Cardiac septum (tissue), 1 donor: ENCODE data around the gene CAPN15. TPM values are rescaled to one million over a fixed set of nuclear protein-coding genes. Genes with fewer than 3 reads are reported as not detected.
"Not testable (repeated sequence)": the region's sequence is repeated elsewhere in the genome, so short reads cannot be mapped to it uniquely, and the experiment has no call there.

ENCODE experiments used
- DNase-seq: peaks from one replicate; pipeline ENCODE4 v3.0.0-alpha.2; 2020; ENCODE audit warnings: low spot score
- intact Hi-C: fragments of 100-400 bp; cut with DNase I; formaldehyde crosslinking; loops from one replicate; pipeline ENCODE4 v1.14.0; 2022
- microRNA-seq: library from miRNA; unstranded; fragments of <30 nt; microRNA quantifications from one replicate; pipeline ENCODE4 v1.2.0, GENCODE V29; 2020
- total RNA-seq: library from RNA; stranded (reverse); fragmentation: NEBNext Ultra II Directional; extraction: Animal tissue kit (Norgen Biotek cat#: 25700); gene quantifications from one replicate; pipeline ENCODE4 v1.2.1, GENCODE V29; 2021
- donor health status: DM: no; HTN: no; CAD: no.

The CAPN15 gene
- total RNA-seq, 1 donor from 2014 or later: 18.5 TPM

DNA sequence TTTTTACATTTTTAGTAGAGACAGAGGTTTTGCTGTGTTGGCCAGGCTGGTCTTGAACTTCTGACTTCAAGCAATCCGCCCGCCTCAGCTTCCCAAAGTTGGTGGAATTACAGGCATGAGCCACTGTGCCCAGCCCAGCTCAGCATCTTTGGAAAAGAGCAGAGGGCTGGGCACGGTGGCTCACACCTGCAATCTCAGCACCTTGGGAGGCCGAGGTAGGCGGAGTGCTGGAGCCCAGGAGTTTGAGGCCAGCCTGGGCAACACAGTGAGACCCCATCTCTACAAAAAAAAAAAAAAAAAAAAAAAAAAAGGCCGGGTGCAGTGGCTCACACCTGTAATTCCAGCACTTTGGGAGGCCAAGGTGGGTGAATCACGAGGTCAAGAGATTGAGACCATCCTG is 70.1 kb downstream of the CAPN15 start:
- intact Hi-C loops: not testable (repeated sequence)

DNA sequence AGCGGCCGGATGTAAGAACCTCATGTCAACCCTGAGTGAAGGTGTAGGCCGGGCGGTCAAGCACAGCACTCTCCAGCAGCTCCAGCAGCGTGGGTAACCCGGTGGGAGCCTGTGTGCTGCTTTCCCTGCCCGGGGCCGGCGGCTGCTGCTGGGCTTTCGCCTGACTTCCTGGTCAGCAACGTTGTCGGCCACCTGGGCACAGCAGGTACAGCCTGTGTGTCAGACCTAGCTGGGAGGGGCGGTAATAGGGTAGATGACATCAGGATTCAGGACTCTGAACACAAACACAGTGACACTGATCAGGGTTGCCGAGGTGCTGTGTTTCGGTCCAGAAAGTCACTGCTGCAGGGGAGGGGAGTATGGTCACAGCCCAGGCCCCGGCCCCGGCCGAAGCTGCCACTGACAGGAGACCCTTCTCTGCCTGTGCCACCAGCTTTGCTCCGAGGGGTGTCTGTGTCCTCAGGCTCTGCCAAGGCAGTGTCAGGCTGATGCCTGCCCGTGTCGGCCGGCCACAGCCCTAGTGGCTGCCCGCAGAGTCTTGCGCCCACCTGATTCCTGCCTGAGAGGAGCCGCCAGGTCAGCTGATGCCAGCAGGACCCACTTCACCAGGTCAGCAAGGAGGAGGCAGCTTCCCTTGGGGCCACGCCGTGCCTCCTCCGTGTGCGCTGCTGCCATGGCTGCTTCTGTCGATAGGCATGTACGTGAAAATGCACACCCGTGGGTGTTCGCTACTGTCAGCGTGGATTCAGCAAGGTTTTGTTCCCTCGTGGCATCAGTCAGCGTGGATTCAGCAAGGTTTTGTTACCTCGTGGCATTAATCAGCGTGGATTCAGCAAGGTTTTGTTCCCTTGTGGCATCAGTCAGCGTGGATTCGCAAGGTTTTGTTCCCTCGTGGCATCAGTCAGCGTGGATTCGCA is 71.6 kb downstream of the CAPN15 start:
- intact Hi-C loops: no loop called here
- DNase-seq: no peak

More for the DNA sequence above, 70.1 kb downstream of the CAPN15 start:
- not testable (repeated sequence) for DNase-seq

DNA sequence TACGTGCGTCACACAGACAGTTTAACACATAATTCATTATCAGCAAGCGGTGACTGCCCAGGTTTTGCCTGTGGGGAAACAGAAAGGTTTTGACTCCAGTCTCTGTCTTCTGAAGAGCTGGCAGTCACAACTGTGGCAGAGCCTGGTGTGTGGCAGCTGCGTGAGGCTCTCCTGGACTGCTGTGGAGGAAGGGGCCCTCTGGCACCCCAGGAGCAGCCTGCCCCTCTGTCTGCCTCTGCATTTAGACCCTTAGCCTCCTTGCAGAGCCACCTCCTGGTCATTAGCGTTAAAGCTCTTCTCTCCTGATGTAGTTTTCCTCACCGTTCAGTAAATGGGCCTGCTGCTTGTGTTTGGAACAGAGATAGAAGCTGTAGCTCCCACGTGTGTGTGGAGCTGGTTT is 73.3 kb downstream of the CAPN15 start:
- intact Hi-C loops: no loop called here
- DNase-seq: no peak

DNA sequence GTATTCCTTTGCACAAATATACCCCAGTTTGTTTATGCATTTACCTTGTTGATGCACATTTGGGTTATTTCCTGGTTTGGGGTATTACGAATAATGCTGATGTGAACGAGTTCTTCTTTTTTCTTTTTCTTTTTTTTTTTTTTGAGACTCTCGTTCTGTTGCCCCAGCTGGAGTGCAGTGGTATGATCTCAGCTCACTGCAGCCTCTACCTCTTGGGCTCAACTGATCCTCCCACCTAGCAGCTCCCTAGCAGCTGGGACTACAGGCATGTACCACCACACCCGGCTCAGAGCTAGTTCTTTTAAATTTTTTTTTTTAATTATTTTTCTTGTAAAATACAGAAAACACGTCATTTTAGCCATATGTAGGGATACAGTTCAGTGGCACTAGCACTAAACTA is 76.4 kb downstream of the CAPN15 start:
- intact Hi-C loops: no loop called here
- DNase-seq: no peak

Small RNAs within 50 kb of the gene (microRNA-seq; reads per million reads assigned to microRNA genes)
- 3.6 reads per million for gene MIR3176
- gene MIR5587: not detected

Other genes starting within 250 kb of the CAPN15 start
- gene ARHGDIG, start 247.1 kb upstream of the CAPN15 start, total RNA-seq: 2.8 TPM
- 0.81 TPM for gene PDIA2, start 244.5 kb upstream of the CAPN15 start, total RNA-seq
- gene AXIN1, start 175.0 kb upstream of the CAPN15 start, total RNA-seq: 13.5 TPM
- gene MRPL28, start 157.2 kb upstream of the CAPN15 start, total RNA-seq: 60.1 TPM
- 42.8 TPM for gene PGAP6, start 145.7 kb upstream of the CAPN15 start, total RNA-seq
- gene NME4, start 130.5 kb upstream of the CAPN15 start, total RNA-seq: 65.0 TPM
- gene DECR2, start 125.8 kb upstream of the CAPN15 start, total RNA-seq: 11.6 TPM
- gene RAB11FIP3, start 102.1 kb upstream of the CAPN15 start, total RNA-seq: 52.2 TPM
- not detected for gene PRR35, start 32.7 kb downstream of the CAPN15 start, total RNA-seq
- 0.30 TPM for gene NHLRC4, start 39.3 kb downstream of the CAPN15 start, total RNA-seq
- gene PIGQ, start 42.3 kb downstream of the CAPN15 start, total RNA-seq: 25.5 TPM
- 19.4 TPM for gene RAB40C, start 62.4 kb downstream of the CAPN15 start, total RNA-seq
- 0.40 TPM for gene WFIKKN1, start 103.3 kb downstream of the CAPN15 start, total RNA-seq
- 47.7 TPM for gene METTL26, start 108.6 kb downstream of the CAPN15 start, total RNA-seq
- 90.3 TPM for gene MCRIP2, start 114.1 kb downstream of the CAPN15 start, total RNA-seq
- gene WDR90, start 121.7 kb downstream of the CAPN15 start, total RNA-seq: 13.9 TPM
- gene RHOT2, start 140.4 kb downstream of the CAPN15 start, total RNA-seq: 102 TPM
- 1.8 TPM for gene RHBDL1, start 148.0 kb downstream of the CAPN15 start, total RNA-seq
- gene STUB1, start 152.7 kb downstream of the CAPN15 start, total RNA-seq: 110 TPM
- 50.5 TPM for gene JMJD8, start 156.6 kb downstream of the CAPN15 start, total RNA-seq
- 9.1 TPM for gene WDR24, start 162.7 kb downstream of the CAPN15 start, total RNA-seq
- gene FBXL16, start 178.1 kb downstream of the CAPN15 start, total RNA-seq: 1.5 TPM
- 73.3 TPM for gene METRN, start 187.4 kb downstream of the CAPN15 start, total RNA-seq
- 36.6 TPM for gene ANTKMT, start 193.4 kb downstream of the CAPN15 start, total RNA-seq
- gene CCDC78, start 198.7 kb downstream of the CAPN15 start, total RNA-seq: 0.16 TPM
- gene HAGHL, start 199.4 kb downstream of the CAPN15 start, total RNA-seq: 10.9 TPM
- 21.7 TPM for gene CIAO3, start 213.3 kb downstream of the CAPN15 start, total RNA-seq
- gene MSLN, start 233.0 kb downstream of the CAPN15 start, total RNA-seq: not detected